K562 (cell line): ENCODE measurements around the gene RHO.

ENCODE experiments used
- FOSL1 ChIP-seq: fragments of 200-800 bp; sonication (Bioruptor generic); conservative IDR thresholded peaks from 2 replicates; pipeline ENCODE4 v1.6.1; 2016; ENCODE audit warnings: missing genetic modification characterization, missing compliant biosample characterization
- OTX1 ChIP-seq: fragments of 450-650 bp; formaldehyde crosslinking; IDR thresholded peaks from 2 replicates; pipeline ENCODE4 v1.4.0; 2022; ENCODE audit warnings: mild to moderate bottlenecking
- SIN3B ChIP-seq: fragments of 450-650 bp; IDR thresholded peaks from 2 replicates; pipeline ENCODE4 v1.6.1; 2017; ENCODE audit warnings: low read depth, mild to moderate bottlenecking, moderate library complexity
- SP1 ChIP-seq: sonication (generic); formaldehyde crosslinking; IDR thresholded peaks from 2 replicates; pipeline ENCODE4 v1.8.1; 2022; ENCODE audit warnings: mild to moderate bottlenecking, missing genetic modification reagents
- TAF1 ChIP-seq: IDR thresholded peaks from 2 replicates; pipeline ENCODE4 v1.6.1; 2011; ENCODE audit warnings: mild to moderate bottlenecking, low read length, moderate library complexity; ENCODE audit not compliant: insufficient read depth, control insufficient read depth, severe bottlenecking; ENCODE audit errors: extremely low read depth
- ZNF12 ChIP-seq: sonication (generic); formaldehyde crosslinking; IDR thresholded peaks from 2 replicates; pipeline ENCODE4 v1.4.0; 2020; ENCODE audit warnings: mild to moderate bottlenecking, missing genetic modification reagents
- TF ChIP-seq, protein P1 (sequence below): sonication (generic); formaldehyde crosslinking; IDR thresholded peaks from 2 replicates; pipeline ENCODE4 v1.8.0; 2023; ENCODE audit warnings: missing genetic modification reagents, mild to moderate bottlenecking, borderline replicate concordance
- TF ChIP-seq, protein P2 (sequence below): fragments of 450-650 bp; IDR thresholded peaks from 2 replicates; pipeline ENCODE4 v1.6.1; 2016; ENCODE audit warnings: low read depth
- TF ChIP-seq, protein P3 (sequence below), 3 experiments: IDR thresholded peaks in 2 of 3; conservative IDR thresholded peaks in 1 of 3; 2 replicates each; pipeline ENCODE4 v1.5.1; 2011 to 2012; ENCODE audit warnings: low read length in 3 of 3, mild to moderate bottlenecking in 3 of 3, control low read depth in 2 of 3, improper control_type of control experiment in 1 of 3, inconsistent platforms in 1 of 3, low read depth in 1 of 3, mixed read lengths in 1 of 3, moderate library complexity in 1 of 3; ENCODE audit not compliant: insufficient read depth in 2 of 3
- TF ChIP-seq, protein P4 (sequence below), 2 experiments: fragments of 450-650 bp; conservative IDR thresholded peaks; 2 replicates each; pipeline ENCODE4 v1.6.1; 2017; ENCODE audit warnings: mild to moderate bottlenecking in 2 of 2, moderate library complexity in 2 of 2

DNA sequence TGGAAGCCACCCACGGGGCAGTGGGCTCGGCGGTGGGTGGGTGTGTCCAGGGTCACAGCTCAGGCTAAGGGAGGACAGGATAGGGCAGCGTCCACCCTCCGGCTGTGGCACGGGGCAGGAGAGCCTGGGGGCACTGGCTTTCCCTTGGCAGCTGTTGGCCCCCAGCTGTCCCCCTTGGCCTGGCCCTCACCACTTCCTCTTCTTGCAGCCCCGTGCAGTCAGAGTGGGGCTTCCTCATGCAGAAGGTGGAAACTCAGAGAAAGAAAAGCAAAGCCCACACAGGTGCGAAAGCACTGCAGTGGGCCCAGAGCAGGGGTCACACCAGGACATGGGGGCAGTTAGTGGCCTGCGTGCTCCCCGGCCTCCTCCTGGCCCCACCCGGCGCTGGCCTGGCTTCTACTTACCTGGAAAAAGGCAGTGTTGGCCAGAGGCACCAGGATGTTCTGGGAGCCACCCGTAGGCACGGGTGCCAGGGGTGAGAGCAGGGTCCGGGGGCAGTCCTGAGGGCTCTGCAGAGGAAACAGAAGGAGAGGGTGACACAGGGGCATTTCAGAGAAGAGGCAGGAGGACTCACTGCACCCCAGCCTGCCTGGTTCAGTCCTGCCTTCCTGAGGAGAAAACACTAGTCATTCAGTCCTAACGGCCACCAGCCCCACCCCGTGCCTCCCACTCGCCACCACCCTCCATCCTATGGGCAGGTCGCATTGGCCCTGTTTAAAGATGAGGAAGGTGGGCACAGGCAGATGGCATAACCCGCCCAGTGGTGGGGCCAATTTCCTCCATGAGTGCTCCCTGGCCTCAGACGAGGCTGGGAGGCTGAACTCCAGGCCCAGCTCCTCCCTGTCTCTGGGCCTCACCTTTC lies 49.7 kb downstream of the RHO start:
- TF ChIP-seq, protein P1, sequence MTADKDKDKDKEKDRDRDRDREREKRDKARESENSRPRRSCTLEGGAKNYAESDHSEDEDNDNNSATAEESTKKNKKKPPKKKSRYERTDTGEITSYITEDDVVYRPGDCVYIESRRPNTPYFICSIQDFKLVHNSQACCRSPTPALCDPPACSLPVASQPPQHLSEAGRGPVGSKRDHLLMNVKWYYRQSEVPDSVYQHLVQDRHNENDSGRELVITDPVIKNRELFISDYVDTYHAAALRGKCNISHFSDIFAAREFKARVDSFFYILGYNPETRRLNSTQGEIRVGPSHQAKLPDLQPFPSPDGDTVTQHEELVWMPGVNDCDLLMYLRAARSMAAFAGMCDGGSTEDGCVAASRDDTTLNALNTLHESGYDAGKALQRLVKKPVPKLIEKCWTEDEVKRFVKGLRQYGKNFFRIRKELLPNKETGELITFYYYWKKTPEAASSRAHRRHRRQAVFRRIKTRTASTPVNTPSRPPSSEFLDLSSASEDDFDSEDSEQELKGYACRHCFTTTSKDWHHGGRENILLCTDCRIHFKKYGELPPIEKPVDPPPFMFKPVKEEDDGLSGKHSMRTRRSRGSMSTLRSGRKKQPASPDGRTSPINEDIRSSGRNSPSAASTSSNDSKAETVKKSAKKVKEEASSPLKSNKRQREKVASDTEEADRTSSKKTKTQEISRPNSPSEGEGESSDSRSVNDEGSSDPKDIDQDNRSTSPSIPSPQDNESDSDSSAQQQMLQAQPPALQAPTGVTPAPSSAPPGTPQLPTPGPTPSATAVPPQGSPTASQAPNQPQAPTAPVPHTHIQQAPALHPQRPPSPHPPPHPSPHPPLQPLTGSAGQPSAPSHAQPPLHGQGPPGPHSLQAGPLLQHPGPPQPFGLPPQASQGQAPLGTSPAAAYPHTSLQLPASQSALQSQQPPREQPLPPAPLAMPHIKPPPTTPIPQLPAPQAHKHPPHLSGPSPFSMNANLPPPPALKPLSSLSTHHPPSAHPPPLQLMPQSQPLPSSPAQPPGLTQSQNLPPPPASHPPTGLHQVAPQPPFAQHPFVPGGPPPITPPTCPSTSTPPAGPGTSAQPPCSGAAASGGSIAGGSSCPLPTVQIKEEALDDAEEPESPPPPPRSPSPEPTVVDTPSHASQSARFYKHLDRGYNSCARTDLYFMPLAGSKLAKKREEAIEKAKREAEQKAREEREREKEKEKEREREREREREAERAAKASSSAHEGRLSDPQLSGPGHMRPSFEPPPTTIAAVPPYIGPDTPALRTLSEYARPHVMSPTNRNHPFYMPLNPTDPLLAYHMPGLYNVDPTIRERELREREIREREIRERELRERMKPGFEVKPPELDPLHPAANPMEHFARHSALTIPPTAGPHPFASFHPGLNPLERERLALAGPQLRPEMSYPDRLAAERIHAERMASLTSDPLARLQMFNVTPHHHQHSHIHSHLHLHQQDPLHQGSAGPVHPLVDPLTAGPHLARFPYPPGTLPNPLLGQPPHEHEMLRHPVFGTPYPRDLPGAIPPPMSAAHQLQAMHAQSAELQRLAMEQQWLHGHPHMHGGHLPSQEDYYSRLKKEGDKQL (CRISPR knock-in tag): no peak
- TF ChIP-seq SIN3B: no peak
- TF ChIP-seq TAF1: no peak
- TF ChIP-seq, protein P2, sequence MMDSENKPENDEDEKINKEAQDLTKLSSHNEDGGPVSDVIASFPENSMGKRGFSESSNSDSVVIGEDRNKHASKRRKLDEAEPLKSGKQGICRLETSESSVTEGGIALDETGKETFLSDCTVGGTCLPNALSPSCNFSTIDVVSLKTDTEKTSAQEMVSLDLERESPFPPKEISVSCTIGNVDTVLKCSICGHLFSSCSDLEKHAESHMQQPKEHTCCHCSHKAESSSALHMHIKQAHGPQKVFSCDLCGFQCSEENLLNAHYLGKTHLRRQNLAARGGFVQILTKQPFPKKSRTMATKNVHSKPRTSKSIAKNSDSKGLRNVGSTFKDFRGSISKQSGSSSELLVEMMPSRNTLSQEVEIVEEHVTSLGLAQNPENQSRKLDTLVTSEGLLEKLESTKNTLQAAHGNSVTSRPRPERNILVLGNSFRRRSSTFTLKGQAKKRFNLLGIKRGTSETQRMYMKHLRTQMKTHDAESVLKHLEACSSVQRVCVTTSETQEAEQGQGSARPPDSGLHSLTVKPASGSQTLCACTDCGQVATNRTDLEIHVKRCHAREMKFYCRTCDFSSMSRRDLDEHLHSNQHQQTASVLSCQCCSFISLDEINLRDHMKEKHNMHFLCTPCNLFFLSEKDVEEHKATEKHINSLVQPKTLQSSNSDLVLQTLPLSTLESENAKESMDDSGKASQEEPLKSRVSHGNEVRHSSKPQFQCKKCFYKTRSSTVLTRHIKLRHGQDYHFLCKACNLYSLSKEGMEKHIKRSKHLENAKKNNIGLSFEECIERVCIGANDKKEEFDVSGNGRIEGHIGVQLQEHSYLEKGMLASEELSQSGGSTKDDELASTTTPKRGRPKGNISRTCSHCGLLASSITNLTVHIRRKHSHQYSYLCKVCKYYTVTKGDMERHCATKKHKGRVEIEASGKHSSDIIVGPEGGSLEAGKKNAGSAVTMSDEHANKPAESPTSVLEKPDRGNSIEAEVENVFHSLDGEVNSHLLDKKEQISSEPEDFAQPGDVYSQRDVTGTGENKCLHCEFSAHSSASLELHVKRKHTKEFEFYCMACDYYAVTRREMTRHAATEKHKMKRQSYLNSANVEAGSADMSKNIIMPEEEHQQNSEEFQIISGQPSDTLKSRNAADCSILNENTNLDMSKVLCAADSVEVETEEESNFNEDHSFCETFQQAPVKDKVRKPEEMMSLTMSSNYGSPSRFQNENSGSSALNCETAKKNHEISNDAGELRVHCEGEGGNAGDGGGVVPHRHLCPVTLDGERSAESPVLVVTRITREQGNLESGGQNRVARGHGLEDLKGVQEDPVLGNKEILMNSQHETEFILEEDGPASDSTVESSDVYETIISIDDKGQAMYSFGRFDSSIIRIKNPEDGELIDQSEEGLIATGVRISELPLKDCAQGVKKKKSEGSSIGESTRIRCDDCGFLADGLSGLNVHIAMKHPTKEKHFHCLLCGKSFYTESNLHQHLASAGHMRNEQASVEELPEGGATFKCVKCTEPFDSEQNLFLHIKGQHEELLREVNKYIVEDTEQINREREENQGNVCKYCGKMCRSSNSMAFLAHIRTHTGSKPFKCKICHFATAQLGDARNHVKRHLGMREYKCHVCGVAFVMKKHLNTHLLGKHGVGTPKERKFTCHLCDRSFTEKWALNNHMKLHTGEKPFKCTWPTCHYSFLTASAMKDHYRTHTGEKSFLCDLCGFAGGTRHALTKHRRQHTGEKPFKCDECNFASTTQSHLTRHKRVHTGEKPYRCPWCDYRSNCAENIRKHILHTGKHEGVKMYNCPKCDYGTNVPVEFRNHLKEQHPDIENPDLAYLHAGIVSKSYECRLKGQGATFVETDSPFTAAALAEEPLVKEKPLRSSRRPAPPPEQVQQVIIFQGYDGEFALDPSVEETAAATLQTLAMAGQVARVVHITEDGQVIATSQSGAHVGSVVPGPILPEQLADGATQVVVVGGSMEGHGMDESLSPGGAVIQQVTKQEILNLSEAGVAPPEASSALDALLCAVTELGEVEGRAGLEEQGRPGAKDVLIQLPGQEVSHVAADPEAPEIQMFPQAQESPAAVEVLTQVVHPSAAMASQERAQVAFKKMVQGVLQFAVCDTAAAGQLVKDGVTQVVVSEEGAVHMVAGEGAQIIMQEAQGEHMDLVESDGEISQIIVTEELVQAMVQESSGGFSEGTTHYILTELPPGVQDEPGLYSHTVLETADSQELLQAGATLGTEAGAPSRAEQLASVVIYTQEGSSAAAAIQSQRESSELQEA: no peak
- TF ChIP-seq, protein P3, sequence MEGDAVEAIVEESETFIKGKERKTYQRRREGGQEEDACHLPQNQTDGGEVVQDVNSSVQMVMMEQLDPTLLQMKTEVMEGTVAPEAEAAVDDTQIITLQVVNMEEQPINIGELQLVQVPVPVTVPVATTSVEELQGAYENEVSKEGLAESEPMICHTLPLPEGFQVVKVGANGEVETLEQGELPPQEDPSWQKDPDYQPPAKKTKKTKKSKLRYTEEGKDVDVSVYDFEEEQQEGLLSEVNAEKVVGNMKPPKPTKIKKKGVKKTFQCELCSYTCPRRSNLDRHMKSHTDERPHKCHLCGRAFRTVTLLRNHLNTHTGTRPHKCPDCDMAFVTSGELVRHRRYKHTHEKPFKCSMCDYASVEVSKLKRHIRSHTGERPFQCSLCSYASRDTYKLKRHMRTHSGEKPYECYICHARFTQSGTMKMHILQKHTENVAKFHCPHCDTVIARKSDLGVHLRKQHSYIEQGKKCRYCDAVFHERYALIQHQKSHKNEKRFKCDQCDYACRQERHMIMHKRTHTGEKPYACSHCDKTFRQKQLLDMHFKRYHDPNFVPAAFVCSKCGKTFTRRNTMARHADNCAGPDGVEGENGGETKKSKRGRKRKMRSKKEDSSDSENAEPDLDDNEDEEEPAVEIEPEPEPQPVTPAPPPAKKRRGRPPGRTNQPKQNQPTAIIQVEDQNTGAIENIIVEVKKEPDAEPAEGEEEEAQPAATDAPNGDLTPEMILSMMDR (IDR thresholded peaks at IDR 0.05 in 2 of 3, conservative IDR thresholded peaks at IDR 0.05 in 1 of 3; ENCODE audit: insufficient read depth in 2 of 3, low read depth in 1 of 3, low read length in 3 of 3): no peak
- TF ChIP-seq, protein P4, sequence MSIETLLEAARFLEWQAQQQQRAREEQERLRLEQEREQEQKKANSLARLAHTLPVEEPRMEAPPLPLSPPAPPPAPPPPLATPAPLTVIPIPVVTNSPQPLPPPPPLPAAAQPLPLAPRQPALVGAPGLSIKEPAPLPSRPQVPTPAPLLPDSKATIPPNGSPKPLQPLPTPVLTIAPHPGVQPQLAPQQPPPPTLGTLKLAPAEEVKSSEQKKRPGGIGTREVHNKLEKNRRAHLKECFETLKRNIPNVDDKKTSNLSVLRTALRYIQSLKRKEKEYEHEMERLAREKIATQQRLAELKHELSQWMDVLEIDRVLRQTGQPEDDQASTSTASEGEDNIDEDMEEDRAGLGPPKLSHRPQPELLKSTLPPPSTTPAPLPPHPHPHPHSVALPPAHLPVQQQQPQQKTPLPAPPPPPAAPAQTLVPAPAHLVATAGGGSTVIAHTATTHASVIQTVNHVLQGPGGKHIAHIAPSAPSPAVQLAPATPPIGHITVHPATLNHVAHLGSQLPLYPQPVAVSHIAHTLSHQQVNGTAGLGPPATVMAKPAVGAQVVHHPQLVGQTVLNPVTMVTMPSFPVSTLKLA (conservative IDR thresholded peaks at IDR 0.05): no peak
- TF ChIP-seq FOSL1 (tag): no peak
- TF ChIP-seq SP1 (CRISPR knock-in tag): no peak
- TF ChIP-seq ZNF12 (CRISPR knock-in tag): no peak
- no peak for TF ChIP-seq OTX1 (CRISPR knock-in tag)
